HUDEP-2 (cell line): ENCODE measurements around the gene KERA.

Experiments
- DNase-seq, 76 experiments: peaks; one replicate each; lab custom pipeline; 2025; ENCODE audit not compliant: unreplicated experiment in 76 of 76; lab: John Stamatoyannopoulos, UW

Gene KERA

DNA sequence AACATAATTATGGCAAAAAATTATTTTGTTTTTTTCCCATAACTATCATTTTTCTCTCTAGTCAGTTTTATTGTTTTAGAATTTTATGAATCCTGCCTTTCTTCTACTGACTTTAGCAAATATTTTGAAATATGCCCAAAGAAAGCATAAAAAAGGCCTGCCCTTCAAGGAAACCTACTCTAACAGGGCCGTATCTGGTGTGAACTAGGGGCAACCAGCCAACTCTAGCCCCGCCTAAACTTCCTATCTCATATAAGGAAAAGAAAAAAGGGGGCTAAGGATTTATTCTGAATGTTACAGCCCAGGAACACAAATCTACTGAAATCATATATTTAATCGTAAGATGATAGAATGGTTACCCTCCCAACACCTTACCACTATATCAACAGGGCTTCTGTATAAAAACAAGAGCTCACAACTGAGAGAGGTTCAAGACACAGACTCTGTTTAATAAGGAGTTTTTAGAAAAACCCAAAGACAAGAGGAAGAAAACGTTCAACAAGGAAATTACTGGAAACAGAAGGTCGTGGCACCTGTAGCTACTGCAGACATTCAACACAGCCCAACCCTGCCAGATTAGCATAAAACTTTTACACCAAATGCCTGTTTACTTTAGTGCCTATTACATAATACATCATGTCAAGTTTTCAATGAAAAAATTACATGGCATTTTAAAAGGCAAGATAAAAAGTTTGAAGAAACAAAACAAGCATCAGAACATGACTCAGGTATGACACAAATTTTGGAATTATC lies 40.1 kb downstream of the KERA start:
- DNase-seq, result no peak

- DNase-seq, result no peak
Observed at GRCh38 chr12:91017043-91017442, 40.8 kb downstream of the KERA start.

DNA sequence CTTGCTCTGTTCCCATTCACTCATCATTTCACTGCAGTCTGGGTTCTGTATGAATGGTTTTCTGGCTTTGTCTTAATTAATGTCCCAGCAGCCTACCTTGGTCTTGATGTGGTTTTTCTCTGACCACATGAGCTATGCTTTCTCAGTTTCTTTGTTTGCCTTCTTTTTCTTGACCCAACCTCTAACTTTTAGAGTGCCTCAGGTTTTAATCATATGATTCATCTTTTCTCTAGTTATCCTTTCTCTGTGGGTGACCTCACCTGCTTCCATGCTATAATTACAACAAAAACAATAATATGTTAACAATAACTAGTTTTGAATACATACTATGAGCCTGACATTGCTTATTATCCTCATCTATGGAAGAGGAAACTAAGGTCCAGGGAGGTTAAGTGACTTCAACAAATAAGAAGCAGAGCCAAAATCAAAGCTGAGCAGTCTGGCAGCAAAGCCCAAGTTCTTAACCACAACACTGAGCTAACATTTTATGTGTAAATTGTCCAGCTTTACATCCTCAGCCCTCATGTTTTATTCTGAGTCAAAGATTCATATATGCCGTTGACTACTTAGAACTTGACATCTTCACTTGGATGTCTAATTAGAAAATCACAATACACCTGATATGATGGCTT lies 48.4 kb downstream of the KERA start:
- no peak for DNase-seq

GRCh38 chr12:91007531-91008290 lies 50.1 kb downstream of the KERA start:
- no peak for DNase-seq

DNA sequence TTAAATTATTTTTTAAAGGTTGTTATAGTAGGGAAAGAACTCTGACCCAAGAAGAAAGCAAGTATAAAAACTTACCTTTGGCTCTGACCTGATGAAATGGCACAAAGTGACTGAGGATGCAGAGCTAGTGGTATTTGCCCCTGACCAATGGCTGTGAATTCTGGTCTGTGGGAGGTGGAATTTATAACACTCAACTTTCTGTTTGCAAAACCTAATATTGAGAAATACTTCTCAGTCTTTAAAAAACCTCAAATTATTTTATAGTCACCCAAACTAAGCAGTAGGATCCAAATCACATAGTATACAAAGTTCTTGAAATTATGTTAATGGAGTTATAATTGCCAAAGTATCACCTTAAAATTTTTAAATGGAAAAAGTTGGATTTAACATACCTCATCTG lies 53.0 kb downstream of the KERA start, which contains the start of gene EPYC:
TSS of gene EPYC (minus strand) at position 101 of the 400 bp plus-strand sequence. CDS start 2,407 bp downstream, outside the sequence.
- no peak for DNase-seq

DNA sequence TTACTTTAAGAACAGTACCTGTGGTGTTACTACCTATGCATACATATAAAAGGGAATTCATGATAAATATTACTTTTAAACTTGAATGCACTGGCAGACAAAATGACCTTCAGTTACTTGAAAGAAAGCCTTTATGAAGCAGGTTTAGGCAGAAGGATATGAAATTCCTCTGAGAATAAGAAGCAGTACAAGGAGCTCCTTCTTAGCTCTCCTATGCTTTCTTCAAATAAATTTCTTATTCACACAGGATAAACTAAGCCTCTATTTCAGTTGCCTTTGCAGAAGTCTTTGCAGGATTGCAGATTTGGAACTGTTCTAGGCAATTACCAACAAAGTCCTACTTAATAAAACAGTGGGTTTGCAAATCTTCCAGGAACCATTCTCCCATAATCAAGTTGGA lies 54.1 kb downstream of the KERA start:
- DNase-seq, result no peak

DNA sequence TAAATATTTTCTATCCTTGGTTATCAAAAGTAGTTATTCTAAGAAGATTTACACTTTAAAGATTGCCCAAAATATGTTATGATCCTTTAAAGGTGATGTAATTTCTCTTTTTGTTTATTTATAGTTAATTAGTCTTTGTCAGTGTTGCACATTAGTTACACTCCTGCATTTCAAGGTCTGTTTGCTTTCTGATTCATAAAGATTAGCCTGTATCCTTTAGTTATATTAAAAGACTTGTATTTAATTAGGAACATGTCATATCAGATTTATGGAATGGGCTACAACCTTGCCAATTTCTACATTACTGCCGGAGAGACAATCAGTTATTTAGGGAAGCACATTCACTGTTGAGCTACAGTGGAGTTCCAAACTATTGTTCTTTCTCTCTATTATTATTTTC lies 56.5 kb downstream of the KERA start:
- no peak for DNase-seq
